Trophoblast cell (in vitro differentiated cells and primary cell): ENCODE data around the gene IQCK.

Experiments used
- DNase-seq, 2 donors: peaks; one replicate each; pipeline ENCODE4 v3.0.0-alpha.2; 2016
- H2AFZ ChIP-seq: 2 replicates; pipeline ENCODE4 v1.6.1; 2013; ENCODE audit warnings: low read length, moderate library complexity, mild to moderate bottlenecking; ENCODE audit not compliant: insufficient read depth, poor library complexity
- H2AK5ac ChIP-seq: 2 replicates; pipeline ENCODE4 v1.6.1; 2013; ENCODE audit warnings: mild to moderate bottlenecking, low read length
- H2BK120ac ChIP-seq: 2 replicates; pipeline ENCODE4 v1.6.1; 2013; ENCODE audit warnings: low read length, mild to moderate bottlenecking, moderate library complexity; ENCODE audit not compliant: insufficient read depth, poor library complexity
- H2BK12ac ChIP-seq: 2 replicates; pipeline ENCODE4 v1.6.1; 2013; ENCODE audit warnings: mild to moderate bottlenecking, low read length, moderate library complexity
- H2BK5ac ChIP-seq: 2 replicates; pipeline ENCODE4 v1.6.1; 2013; ENCODE audit warnings: low read length, low read depth, moderate library complexity, mild to moderate bottlenecking; ENCODE audit not compliant: poor library complexity
- H3K14ac ChIP-seq: 2 replicates; pipeline ENCODE4 v1.6.1; 2013; ENCODE audit warnings: mild to moderate bottlenecking, low read length
- H3K18ac ChIP-seq: 2 replicates; pipeline ENCODE4 v1.6.1; 2013; ENCODE audit warnings: mild to moderate bottlenecking, low read length
- H3K23ac ChIP-seq: 2 replicates; pipeline ENCODE4 v1.6.1; 2013; ENCODE audit warnings: low read length
- H3K27ac ChIP-seq: 2 replicates; pipeline ENCODE4 v1.5.1; 2013; ENCODE audit warnings: low read depth, mild to moderate bottlenecking, inconsistent platforms, low read length, moderate library complexity
- H3K27me3 ChIP-seq: 2 replicates; pipeline ENCODE4 v1.6.1; 2013; ENCODE audit warnings: inconsistent platforms, mild to moderate bottlenecking, low read length, moderate library complexity; ENCODE audit not compliant: insufficient read depth
- H3K36me3 ChIP-seq, 2 experiments: 1 replicate in 1 of 2; 2 replicates in 1 of 2; pipeline ENCODE4 v1.6.1; 2013; ENCODE audit warnings: low read length in 2 of 2, mild to moderate bottlenecking in 2 of 2, moderate library complexity in 1 of 2; ENCODE audit not compliant: insufficient read depth in 2 of 2, control insufficient read depth in 1 of 2
- H3K4ac ChIP-seq: 2 replicates; pipeline ENCODE4 v1.6.1; 2013; ENCODE audit warnings: low read depth, mild to moderate bottlenecking, low read length, moderate library complexity
- H3K4me1 ChIP-seq, 2 experiments: 1 replicate in 1 of 2; 2 replicates in 1 of 2; pipeline ENCODE4 v1.6.1; 2013; ENCODE audit warnings: low read length in 2 of 2, mild to moderate bottlenecking in 2 of 2, moderate library complexity in 1 of 2; ENCODE audit not compliant: insufficient read depth in 2 of 2, control insufficient read depth in 1 of 2
- H3K4me2 ChIP-seq: 2 replicates; pipeline ENCODE4 v1.6.1; 2013; ENCODE audit warnings: inconsistent platforms, mild to moderate bottlenecking, low read length, moderate library complexity
- H3K4me3 ChIP-seq: 2 replicates; pipeline ENCODE4 v1.5.1; 2013; ENCODE audit warnings: mild to moderate bottlenecking, low read depth, low read length, inconsistent platforms
- H3K79me1 ChIP-seq: one replicate; pipeline ENCODE4 v1.6.1; 2013; ENCODE audit warnings: low read length
- H3K79me2 ChIP-seq: 2 replicates; pipeline ENCODE4 v1.6.1; 2013; ENCODE audit warnings: low read length, mild to moderate bottlenecking; ENCODE audit not compliant: control insufficient read depth, insufficient read depth, poor library complexity
- H3K9ac ChIP-seq: 2 replicates; pipeline ENCODE4 v1.6.1; 2013; ENCODE audit warnings: mild to moderate bottlenecking, low read length
- H3K9me3 ChIP-seq: 2 replicates; pipeline ENCODE4 v1.6.1; 2013; ENCODE audit warnings: low read depth, mild to moderate bottlenecking, control low read depth, inconsistent platforms, low read length; ENCODE audit not compliant: insufficient read depth
- H4K12ac ChIP-seq: 2 replicates; pipeline ENCODE4 v1.6.1; 2013; ENCODE audit warnings: low read depth, mild to moderate bottlenecking, low read length, moderate library complexity
- H4K8ac ChIP-seq: 2 replicates; pipeline ENCODE4 v1.6.1; 2013; ENCODE audit warnings: low read depth, mild to moderate bottlenecking, low read length, moderate library complexity
- H4K91ac ChIP-seq: one replicate; pipeline ENCODE4 v1.6.1; 2013; ENCODE audit warnings: low read depth, mild to moderate bottlenecking, low read length, moderate library complexity
- WGBS: extraction: QIAGEN DNeasy Blood & Tissue Kit; methylation state at CpG from one replicate; pipeline ENCODE4 v1.1.7; 2013; ENCODE audit warnings: missing lambda C conversion rate; ENCODE audit not compliant: insufficient read length, insufficient coverage; ENCODE audit errors: extremely low coverage; 5-methylcytosine and 5-hydroxymethylcytosine counted together

IQCK gene

GRCh38 chr16:19748389-19749168, 30.5 kb downstream of the IQCK start:
- H4K12ac ChIP-seq = no peak overlapping the region
- H2AFZ ChIP-seq = no peak overlapping the region
- H3K79me2 ChIP-seq = no peaks in the 10 kb centered on the region
- no peaks in the 10 kb centered on the region for H3K79me1 ChIP-seq
- no peak overlapping the region for H3K27ac ChIP-seq
- H3K18ac ChIP-seq = no peak overlapping the region
- H3K4me2 ChIP-seq = no peak overlapping the region
- no peak overlapping the region for H2AK5ac ChIP-seq
- no peaks in the 10 kb centered on the region for H3K9me3 ChIP-seq
- no peak overlapping the region for H2BK5ac ChIP-seq
- H2BK120ac ChIP-seq = no peak overlapping the region
- no CpG with 5 or more reads among the region's 2 CpGs for WGBS
- H4K8ac ChIP-seq = no peak overlapping the region
- no peak overlapping the region for H3K14ac ChIP-seq
- H4K91ac ChIP-seq = no peak overlapping the region
- no peaks in the 10 kb centered on the region for H3K27me3 ChIP-seq
- H3K36me3 ChIP-seq = no peaks in the 10 kb centered on the region
- DNase-seq = peak in 1 of 2 donors; percentile 68
- H3K4me1 ChIP-seq = peaks cover 3% of the 10 kb centered on the region in 2 experiments
- no peak overlapping the region for H3K4ac ChIP-seq
- no peak overlapping the region for H3K9ac ChIP-seq
- no peak overlapping the region for H3K23ac ChIP-seq
- H2BK12ac ChIP-seq = no peak overlapping the region
- H3K4me3 ChIP-seq = no peak overlapping the region

GRCh38 chr16:19749571-19750080, 31.6 kb downstream of the IQCK start:
- Histone ChIP-seq H3K9me3 (no peaks in the 10 kb centered on the region), H4K91ac (no peak overlapping the region), H2AK5ac (no peak overlapping the region), H4K8ac (no peak overlapping the region), H3K4ac (no peak overlapping the region), H3K18ac (no peak overlapping the region), H4K12ac (no peak overlapping the region), H2BK12ac (no peak overlapping the region), H2BK5ac (no peak overlapping the region), H2AFZ (no peak overlapping the region), H3K14ac (no peak overlapping the region), H3K4me1 (peaks cover 3% of the 10 kb centered on the region in 2 experiments), H2BK120ac (no peak overlapping the region), H3K4me3 (no peak overlapping the region), H3K23ac (no peak overlapping the region), H3K4me2 (no peak overlapping the region), H3K9ac (no peak overlapping the region), H3K27ac (no peak overlapping the region), H3K79me1 (no peaks in the 10 kb centered on the region), H3K27me3 (no peaks in the 10 kb centered on the region), H3K79me2 (no peaks in the 10 kb centered on the region), H3K36me3 (no peaks in the 10 kb centered on the region)
- no peak for DNase-seq
- WGBS = no CpG with 5 or more reads among the region's 4 CpGs

GRCh38 chr16:19751478-19752385, 33.7 kb downstream of the IQCK start:
- H3K79me2 ChIP-seq = no peaks in the 10 kb centered on the region
- H3K79me1 ChIP-seq = no peaks in the 10 kb centered on the region
- DNase-seq = no peak
- H4K12ac ChIP-seq = no peak overlapping the region
- H4K91ac ChIP-seq = no peak overlapping the region
- no peak overlapping the region for H3K27ac ChIP-seq
- H3K9ac ChIP-seq = no peak overlapping the region
- H2BK5ac ChIP-seq = no peak overlapping the region
- H3K14ac ChIP-seq = no peak overlapping the region
- no peak overlapping the region for H3K4me2 ChIP-seq
- no peak overlapping the region for H3K4me3 ChIP-seq
- H2AFZ ChIP-seq = no peak overlapping the region
- no peak overlapping the region for H2AK5ac ChIP-seq
- no peak overlapping the region for H2BK120ac ChIP-seq
- H2BK12ac ChIP-seq = no peak overlapping the region
- no peaks in the 10 kb centered on the region for H3K9me3 ChIP-seq
- no peak overlapping the region for H3K23ac ChIP-seq
- no peak overlapping the region for H3K4ac ChIP-seq
- H3K27me3 ChIP-seq = no peaks in the 10 kb centered on the region
- H3K4me1 ChIP-seq = peaks cover 3% of the 10 kb centered on the region in 2 experiments
- WGBS = no CpG with 5 or more reads among the region's 6 CpGs
- no peak overlapping the region for H4K8ac ChIP-seq
- no peaks in the 10 kb centered on the region for H3K36me3 ChIP-seq
- H3K18ac ChIP-seq = no peak overlapping the region

- H3K36me3 ChIP-seq = no peaks in the 10 kb centered on the region
- H3K4me1 ChIP-seq = peaks cover 3% of the 10 kb centered on the region in 2 experiments
- H2BK5ac ChIP-seq = no peak overlapping the region
- H4K12ac ChIP-seq = no peak overlapping the region
- no peak overlapping the region for H3K23ac ChIP-seq
- no peak overlapping the region for H3K4me2 ChIP-seq
- H3K4me3 ChIP-seq = no peak overlapping the region
- H3K14ac ChIP-seq = no peak overlapping the region
- H2AFZ ChIP-seq = no peak overlapping the region
- no peaks in the 10 kb centered on the region for H3K9me3 ChIP-seq
- no peak overlapping the region for H2BK120ac ChIP-seq
- no peak overlapping the region for H3K18ac ChIP-seq
- no peak overlapping the region for H3K27ac ChIP-seq
- H3K4ac ChIP-seq = no peak overlapping the region
- H3K9ac ChIP-seq = no peak overlapping the region
- no peaks in the 10 kb centered on the region for H3K79me1 ChIP-seq
- no peak overlapping the region for H2AK5ac ChIP-seq
- H2BK12ac ChIP-seq = no peak overlapping the region
- no peak overlapping the region for H4K8ac ChIP-seq
- no peaks in the 10 kb centered on the region for H3K79me2 ChIP-seq
- DNase-seq = peak in 1 of 2 donors; percentile 67
- no peak overlapping the region for H4K91ac ChIP-seq
- no peaks in the 10 kb centered on the region for H3K27me3 ChIP-seq
- no CpG with 5 or more reads among the region's 12 CpGs for WGBS
Observed at GRCh38 chr16:19753815-19754643, 36.0 kb downstream of the IQCK start.
